ENCODE data around the gene TGM4.

The TGM4 gene

DNA sequence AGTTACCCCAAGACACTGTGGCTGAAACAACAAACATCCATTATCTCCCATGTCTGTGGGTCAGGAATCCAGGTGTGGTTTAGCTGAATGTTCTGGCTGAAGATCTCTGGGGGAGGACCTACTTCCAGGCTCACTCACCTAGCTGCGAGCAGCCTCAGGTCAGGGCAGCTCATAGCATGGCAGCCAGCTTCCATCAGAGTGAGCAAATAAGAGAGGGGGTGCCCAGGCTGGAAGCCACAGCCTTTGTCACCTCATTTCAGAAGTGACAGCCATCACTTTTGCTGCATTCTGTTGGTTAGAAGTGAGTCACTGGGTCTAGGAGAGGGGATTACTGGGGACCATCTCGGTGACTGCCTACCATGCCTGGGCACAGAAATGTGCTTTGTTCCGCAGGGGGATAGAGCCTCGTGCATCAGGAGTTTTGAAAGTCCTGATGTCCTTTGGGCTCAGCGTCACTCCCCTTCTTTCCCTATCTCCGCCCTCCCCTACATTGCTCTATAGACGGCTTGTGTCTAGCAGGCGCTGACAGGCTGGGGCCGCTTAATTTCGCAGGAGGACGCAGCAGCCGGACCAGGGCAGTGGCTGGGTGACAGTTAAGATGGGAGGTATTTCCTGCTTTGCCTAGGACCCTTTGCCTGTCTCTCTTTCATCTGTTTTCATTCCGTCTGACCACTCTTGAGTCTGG lies 25.4 kb downstream of the TGM4 start:
- Histone ChIP-seq H2BK120ac (ENCODE audit: insufficient read depth, low read length, poor library complexity) (no peak overlapping the region), H3K79me2 (ENCODE audit: control insufficient read depth, insufficient read depth, low read length, poor library complexity) (no peaks in the 10 kb centered on the region)

DNA sequence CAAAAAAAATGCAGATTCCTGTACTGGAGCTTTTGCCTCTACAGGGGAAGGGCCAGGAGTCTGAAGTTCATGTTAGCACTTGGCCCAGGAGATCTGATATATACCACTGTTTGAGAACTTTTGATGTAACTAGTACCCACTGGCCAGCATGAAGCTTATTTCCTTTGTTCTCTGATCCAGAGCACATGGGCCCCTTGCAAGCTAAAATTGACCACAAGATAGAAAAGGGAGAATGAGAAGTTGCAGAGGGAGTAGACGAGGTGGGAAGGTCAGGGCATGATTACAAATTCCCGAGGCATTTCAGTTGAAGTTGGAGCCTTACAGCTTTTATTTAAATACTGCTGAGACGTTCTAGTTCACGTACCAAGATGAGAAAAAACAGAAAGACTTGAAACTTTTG lies 28.2 kb downstream of the TGM4 start:
- Histone ChIP-seq H3K79me1 (ENCODE audit: low read length) (peaks cover 3% of the 10 kb centered on the region), H3K27me3 (ENCODE audit: insufficient read depth, low read length) (no peaks in the 10 kb centered on the region), H3K9ac (ENCODE audit: low read length) (no peak overlapping the region), H3K4me1 (ENCODE audit: control insufficient read depth in 1 of 2, insufficient read depth in 2 of 2, low read length in 2 of 2) (peaks cover 10 to 22% of the 10 kb centered on the region in 2 experiments), H3K79me2 (ENCODE audit: control insufficient read depth, insufficient read depth, low read length, poor library complexity) (no peaks in the 10 kb centered on the region), H4K91ac (ENCODE audit: low read depth, low read length) (no peak overlapping the region), H2AK5ac (ENCODE audit: low read length) (no peak overlapping the region), H3K4me3 (ENCODE audit: low read depth, low read length) (no peak overlapping the region), H3K4me2 (ENCODE audit: low read length) (no peak overlapping the region), H4K8ac (ENCODE audit: low read depth, low read length) (no peak overlapping the region), H3K14ac (ENCODE audit: low read length) (no peak overlapping the region), H2BK120ac (ENCODE audit: insufficient read depth, low read length, poor library complexity) (no peak overlapping the region), H3K23ac (ENCODE audit: low read length) (no peak overlapping the region), H3K9me3 (ENCODE audit: insufficient read depth, low read depth, low read length) (peaks cover 8% of the 10 kb centered on the region), H3K27ac (ENCODE audit: low read depth, low read length) (no peak overlapping the region), H2AFZ (ENCODE audit: insufficient read depth, low read length, poor library complexity) (no peak overlapping the region), H4K12ac (ENCODE audit: low read depth, low read length) (no peak overlapping the region), H3K36me3 (ENCODE audit: control insufficient read depth in 1 of 2, insufficient read depth in 2 of 2, low read length in 2 of 2) (no peaks in the 10 kb centered on the region), H2BK5ac (ENCODE audit: low read depth, low read length, poor library complexity) (no peak overlapping the region), H2BK12ac (ENCODE audit: low read length) (no peak overlapping the region), H3K4ac (ENCODE audit: low read depth, low read length) (no peak overlapping the region), H3K18ac (ENCODE audit: low read length) (no peak overlapping the region)
- no CpG with 5 or more reads among the region's 4 CpGs for WGBS (ENCODE audit: extremely low coverage, insufficient coverage, insufficient read length)
- no peak for DNase-seq

More for the DNA sequence above, 25.4 kb downstream of the TGM4 start:
- Histone ChIP-seq H4K8ac (ENCODE audit: low read depth, low read length) (no peak overlapping the region), H3K27ac (ENCODE audit: low read depth, low read length) (no peak overlapping the region), H3K9me3 (ENCODE audit: insufficient read depth, low read depth, low read length) (peaks cover 4% of the 10 kb centered on the region), H3K23ac (ENCODE audit: low read length) (no peak overlapping the region), H3K4me2 (ENCODE audit: low read length) (no peak overlapping the region), H3K27me3 (ENCODE audit: insufficient read depth, low read length) (no peaks in the 10 kb centered on the region), H2AK5ac (ENCODE audit: low read length) (no peak overlapping the region), H3K4me1 (ENCODE audit: control insufficient read depth in 1 of 2, insufficient read depth in 2 of 2, low read length in 2 of 2) (peaks cover 10 to 22% of the 10 kb centered on the region in 2 experiments), H2BK12ac (ENCODE audit: low read length) (no peak overlapping the region), H3K36me3 (ENCODE audit: control insufficient read depth in 1 of 2, insufficient read depth in 2 of 2, low read length in 2 of 2) (no peaks in the 10 kb centered on the region), H4K91ac (ENCODE audit: low read depth, low read length) (no peak overlapping the region), H3K4ac (ENCODE audit: low read depth, low read length) (no peak overlapping the region), H3K79me1 (ENCODE audit: low read length) (peaks cover 3% of the 10 kb centered on the region), H3K14ac (ENCODE audit: low read length) (no peak overlapping the region), H4K12ac (ENCODE audit: low read depth, low read length) (no peak overlapping the region), H3K4me3 (ENCODE audit: low read depth, low read length) (no peak overlapping the region), H3K18ac (ENCODE audit: low read length) (no peak overlapping the region), H2BK5ac (ENCODE audit: low read depth, low read length, poor library complexity) (no peak overlapping the region), H2AFZ (ENCODE audit: insufficient read depth, low read length, poor library complexity) (no peak overlapping the region), H3K9ac (ENCODE audit: low read length) (no peak overlapping the region)
- DNase-seq: no peak
- WGBS (ENCODE audit: extremely low coverage, insufficient coverage, insufficient read length): no CpG with 5 or more reads among the region's 13 CpGs

DNA sequence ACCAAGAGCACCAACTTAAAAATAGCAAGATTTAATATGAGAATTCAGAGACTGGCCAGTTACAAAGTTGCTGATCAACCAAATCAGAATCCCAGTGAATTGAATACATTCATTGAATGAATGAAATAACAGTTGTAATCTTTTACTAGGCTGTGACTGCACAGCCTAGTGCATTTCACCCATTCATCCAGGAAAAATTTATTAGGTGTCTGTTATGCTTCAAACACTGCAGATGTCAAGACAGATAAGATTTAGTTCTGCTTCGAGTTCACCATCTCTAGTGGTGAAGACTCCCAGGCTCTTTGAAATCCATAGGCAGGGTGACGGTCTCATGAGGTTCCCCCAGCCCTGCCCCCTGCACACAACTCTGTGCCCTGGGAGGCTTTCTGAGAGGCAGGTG lies 28.9 kb downstream of the TGM4 start:
- Histone ChIP-seq H4K12ac (ENCODE audit: low read depth, low read length) (no peak overlapping the region), H3K4me1 (ENCODE audit: control insufficient read depth in 1 of 2, insufficient read depth in 2 of 2, low read length in 2 of 2) (peaks cover 10 to 22% of the 10 kb centered on the region in 2 experiments), H3K9me3 (ENCODE audit: insufficient read depth, low read depth, low read length) (peaks cover 8% of the 10 kb centered on the region), H3K27ac (ENCODE audit: low read depth, low read length) (no peak overlapping the region), H2BK12ac (ENCODE audit: low read length) (peak overlapping the region; percentile 73), H2AK5ac (ENCODE audit: low read length) (no peak overlapping the region), H3K4me3 (ENCODE audit: low read depth, low read length) (no peak overlapping the region), H4K91ac (ENCODE audit: low read depth, low read length) (no peak overlapping the region), H3K9ac (ENCODE audit: low read length) (no peak overlapping the region), H3K79me2 (ENCODE audit: control insufficient read depth, insufficient read depth, low read length, poor library complexity) (no peaks in the 10 kb centered on the region), H3K14ac (ENCODE audit: low read length) (no peak overlapping the region), H3K27me3 (ENCODE audit: insufficient read depth, low read length) (no peaks in the 10 kb centered on the region), H4K8ac (ENCODE audit: low read depth, low read length) (no peak overlapping the region), H3K4ac (ENCODE audit: low read depth, low read length) (no peak overlapping the region), H3K23ac (ENCODE audit: low read length) (no peak overlapping the region), H3K79me1 (ENCODE audit: low read length) (peaks cover 3% of the 10 kb centered on the region), H3K4me2 (ENCODE audit: low read length) (no peak overlapping the region), H2AFZ (ENCODE audit: insufficient read depth, low read length, poor library complexity) (no peak overlapping the region), H2BK5ac (ENCODE audit: low read depth, low read length, poor library complexity) (peak overlapping the region; percentile 35), H3K18ac (ENCODE audit: low read length) (no peak overlapping the region), H2BK120ac (ENCODE audit: insufficient read depth, low read length, poor library complexity) (no peak overlapping the region), H3K36me3 (ENCODE audit: control insufficient read depth in 1 of 2, insufficient read depth in 2 of 2, low read length in 2 of 2) (no peaks in the 10 kb centered on the region)
- no peak for DNase-seq
- no CpG with 5 or more reads among the region's 2 CpGs for WGBS (ENCODE audit: extremely low coverage, insufficient coverage, insufficient read length)

DNA sequence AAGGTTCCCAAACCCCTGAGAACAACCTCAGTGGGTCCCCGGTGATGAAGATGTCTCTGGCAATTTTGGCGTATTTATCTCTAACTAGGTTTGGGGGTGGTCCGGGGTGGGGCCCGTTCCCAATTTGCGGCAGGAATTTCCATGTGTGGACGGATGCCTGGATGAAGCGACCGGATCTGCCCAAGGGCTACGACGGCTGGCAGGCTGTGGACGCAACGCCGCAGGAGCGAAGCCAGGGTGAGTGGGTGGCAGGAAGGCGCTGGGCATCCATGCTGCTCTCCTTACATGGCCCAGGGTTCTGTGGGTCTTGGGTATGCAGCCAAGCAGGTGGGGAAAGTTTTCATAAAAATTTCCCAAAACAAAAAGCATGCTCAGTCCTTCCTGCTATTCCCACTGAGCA lies 29.3 kb downstream of the TGM4 start:
- Histone ChIP-seq H3K4me2 (ENCODE audit: low read length) (no peak overlapping the region), H3K79me2 (ENCODE audit: control insufficient read depth, insufficient read depth, low read length, poor library complexity) (no peaks in the 10 kb centered on the region), H4K91ac (ENCODE audit: low read depth, low read length) (peak overlapping the region; percentile 16), H3K9ac (ENCODE audit: low read length) (no peak overlapping the region), H3K4me3 (ENCODE audit: low read depth, low read length) (no peak overlapping the region), H2BK120ac (ENCODE audit: insufficient read depth, low read length, poor library complexity) (no peak overlapping the region), H3K4ac (ENCODE audit: low read depth, low read length) (no peak overlapping the region), H3K14ac (ENCODE audit: low read length) (no peak overlapping the region), H3K36me3 (ENCODE audit: control insufficient read depth in 1 of 2, insufficient read depth in 2 of 2, low read length in 2 of 2) (no peaks in the 10 kb centered on the region), H2AFZ (ENCODE audit: insufficient read depth, low read length, poor library complexity) (no peak overlapping the region), H4K12ac (ENCODE audit: low read depth, low read length) (no peak overlapping the region), H3K27me3 (ENCODE audit: insufficient read depth, low read length) (no peaks in the 10 kb centered on the region), H3K18ac (ENCODE audit: low read length) (peak overlapping the region; percentile 53), H3K27ac (ENCODE audit: low read depth, low read length) (no peak overlapping the region), H4K8ac (ENCODE audit: low read depth, low read length) (no peak overlapping the region), H3K79me1 (ENCODE audit: low read length) (peaks cover 3% of the 10 kb centered on the region), H3K9me3 (ENCODE audit: insufficient read depth, low read depth, low read length) (peaks cover 8% of the 10 kb centered on the region), H2BK5ac (ENCODE audit: low read depth, low read length, poor library complexity) (peak overlapping the region; percentile 35), H3K4me1 (ENCODE audit: control insufficient read depth in 1 of 2, insufficient read depth in 2 of 2, low read length in 2 of 2) (peaks cover 10 to 22% of the 10 kb centered on the region in 2 experiments), H2AK5ac (ENCODE audit: low read length) (peak overlapping the region; percentile 73), H2BK12ac (ENCODE audit: low read length) (peak overlapping the region; percentile 73), H3K23ac (ENCODE audit: low read length) (no peak overlapping the region)
- WGBS (ENCODE audit: extremely low coverage, insufficient coverage, insufficient read length): no CpG with 5 or more reads among the region's 15 CpGs
- no peak for DNase-seq
